HG02852 (cell line): ENCODE results near the gene METTL9.
A peak's percentile ranks its signal among the peaks of the same experiment; 100 is the strongest.

Source experiments
- ATAC-seq: cut with Tn5 transposase; IDR thresholded peaks from one replicate; pipeline ENCODE4 v1.9.1; 2021; ENCODE audit warnings: mild to moderate bottlenecking, moderate library complexity; ENCODE audit not compliant: unreplicated experiment

The METTL9 gene

GRCh38 chr16:21703589-21704174, 104.3 kb downstream of the METTL9 start:
- ATAC-seq: peak; percentile 56

DNA sequence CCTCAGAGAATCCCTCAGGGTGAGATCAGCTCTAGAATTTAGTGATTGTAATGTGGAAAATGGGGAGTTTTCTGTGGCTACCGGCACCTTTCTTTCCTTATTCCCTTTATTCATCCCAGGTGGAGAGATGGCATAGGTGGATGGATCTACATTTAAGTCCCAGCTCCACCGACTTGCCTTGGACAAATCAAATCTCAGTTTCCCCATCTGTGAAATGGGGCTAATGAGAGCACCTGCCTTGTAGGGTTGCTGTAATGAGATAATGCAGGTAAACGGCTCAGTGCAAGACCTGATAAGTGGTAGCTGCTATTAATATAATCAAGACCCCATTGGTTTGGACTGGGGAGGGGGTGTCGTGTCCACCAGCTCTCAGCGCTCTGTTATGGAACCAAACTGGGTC, 104.9 kb downstream of the METTL9 start:
- no peak for ATAC-seq

DNA sequence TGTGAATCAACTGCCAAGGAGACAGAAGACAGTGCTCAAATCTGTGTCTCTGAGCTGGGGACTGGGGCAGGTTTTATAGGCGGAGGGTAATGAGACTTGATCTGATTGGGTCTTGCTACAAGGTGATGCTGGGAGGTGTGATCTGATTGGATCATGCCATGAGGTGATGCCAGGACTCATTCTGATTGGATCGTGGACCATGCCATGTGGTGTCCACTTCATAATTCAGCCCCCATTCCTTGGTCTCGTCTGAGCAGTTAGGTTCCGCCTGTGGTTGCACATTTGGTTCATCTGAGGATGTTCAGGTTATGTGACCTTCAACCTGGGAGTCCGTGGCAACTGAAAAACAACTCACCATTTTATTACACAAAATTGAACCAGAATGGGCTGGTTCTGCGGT, 105.4 kb downstream of the METTL9 start:
- ATAC-seq: no peak
